LNCAP (cell line): Measurements from ENCODE around the gene ARL8B.

Source experiments
- TF ChIP-seq, protein P1 (sequence below): fragments of 450-650 bp; IDR thresholded peaks from 2 replicates; pipeline ENCODE4 v1.5.1; 2017; ENCODE audit warnings: mild to moderate bottlenecking

Gene ARL8B

DNA sequence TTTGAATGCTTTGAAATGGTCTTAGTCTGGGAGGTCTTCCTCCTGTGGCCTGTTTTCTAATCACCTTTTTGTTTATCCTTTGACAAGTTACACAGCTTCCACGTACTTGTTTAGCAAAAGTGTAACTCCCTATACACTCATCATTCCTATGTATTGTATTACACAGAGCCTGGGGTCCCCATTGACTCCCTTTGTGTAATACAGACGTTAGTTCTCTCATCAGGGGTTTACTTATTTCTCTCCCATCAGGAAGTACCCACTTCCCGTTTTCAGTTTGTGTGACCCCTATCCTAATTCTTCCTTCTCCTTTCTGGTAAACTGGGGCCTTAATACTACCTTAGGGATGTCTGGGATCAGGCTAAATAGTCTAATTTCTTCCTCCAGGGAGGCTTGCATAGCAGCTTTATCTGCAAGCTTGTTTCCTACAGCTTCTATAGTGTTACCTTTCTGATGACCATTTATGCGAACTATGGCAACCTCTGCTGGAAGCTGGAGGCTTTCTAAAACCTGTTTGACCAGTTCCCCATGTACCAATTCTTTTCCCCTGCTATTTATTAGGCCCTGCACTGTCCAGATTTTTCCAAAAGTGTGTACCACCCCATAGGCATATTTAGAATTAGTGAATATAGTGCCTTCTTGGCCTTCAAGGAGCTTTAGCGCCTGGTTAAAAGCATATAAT is 22.4 kb downstream of the ARL8B start:
- TF ChIP-seq, protein P1, sequence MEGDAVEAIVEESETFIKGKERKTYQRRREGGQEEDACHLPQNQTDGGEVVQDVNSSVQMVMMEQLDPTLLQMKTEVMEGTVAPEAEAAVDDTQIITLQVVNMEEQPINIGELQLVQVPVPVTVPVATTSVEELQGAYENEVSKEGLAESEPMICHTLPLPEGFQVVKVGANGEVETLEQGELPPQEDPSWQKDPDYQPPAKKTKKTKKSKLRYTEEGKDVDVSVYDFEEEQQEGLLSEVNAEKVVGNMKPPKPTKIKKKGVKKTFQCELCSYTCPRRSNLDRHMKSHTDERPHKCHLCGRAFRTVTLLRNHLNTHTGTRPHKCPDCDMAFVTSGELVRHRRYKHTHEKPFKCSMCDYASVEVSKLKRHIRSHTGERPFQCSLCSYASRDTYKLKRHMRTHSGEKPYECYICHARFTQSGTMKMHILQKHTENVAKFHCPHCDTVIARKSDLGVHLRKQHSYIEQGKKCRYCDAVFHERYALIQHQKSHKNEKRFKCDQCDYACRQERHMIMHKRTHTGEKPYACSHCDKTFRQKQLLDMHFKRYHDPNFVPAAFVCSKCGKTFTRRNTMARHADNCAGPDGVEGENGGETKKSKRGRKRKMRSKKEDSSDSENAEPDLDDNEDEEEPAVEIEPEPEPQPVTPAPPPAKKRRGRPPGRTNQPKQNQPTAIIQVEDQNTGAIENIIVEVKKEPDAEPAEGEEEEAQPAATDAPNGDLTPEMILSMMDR = no peak

DNA sequence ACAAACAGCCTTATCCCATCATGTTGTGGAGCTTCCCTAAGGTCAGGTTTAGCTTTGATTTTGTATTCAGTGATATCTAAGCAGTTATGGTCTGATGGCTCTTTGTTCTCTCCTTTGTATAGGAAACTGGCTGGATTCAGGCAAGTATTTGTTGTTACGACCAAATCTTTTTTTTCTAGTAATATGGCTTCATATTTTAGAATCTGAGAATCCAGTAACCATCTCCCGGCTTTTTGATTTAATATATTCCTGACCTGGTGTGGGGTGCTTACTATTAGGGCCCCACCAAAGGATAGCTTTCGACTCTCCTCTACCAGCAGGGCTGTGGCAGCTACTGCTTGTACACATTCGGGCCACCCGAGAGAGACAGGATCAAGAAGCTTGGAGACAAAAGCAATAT is 23.0 kb downstream of the ARL8B start:
- TF ChIP-seq, protein P1 = no peak

DNA sequence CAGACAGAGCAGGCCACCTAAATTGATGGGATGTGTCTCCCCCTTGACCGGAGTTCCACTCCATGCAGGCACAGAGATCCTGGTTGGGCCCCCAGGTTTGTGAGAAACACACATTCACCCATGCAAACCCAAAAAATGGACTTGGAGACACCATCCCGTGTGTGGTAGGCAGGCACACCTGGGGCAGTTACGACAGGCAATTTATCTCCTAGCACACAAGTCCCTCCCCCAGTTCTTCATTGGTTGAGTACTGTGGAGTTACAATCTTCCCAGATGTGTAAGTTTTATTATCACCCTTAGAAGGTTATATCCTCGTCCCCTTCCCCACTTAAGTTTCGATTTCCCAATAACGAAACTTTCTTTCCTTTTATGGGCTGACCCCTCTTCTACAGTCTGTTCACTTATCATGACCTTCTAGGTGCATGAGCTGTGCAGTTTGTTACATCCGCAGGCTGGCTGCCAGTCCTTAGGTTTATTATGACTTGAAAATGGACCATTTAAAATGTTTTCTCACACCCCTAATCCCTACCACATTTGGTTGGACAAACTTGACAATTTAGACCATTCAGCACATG is 27.3 kb downstream of the ARL8B start:
- TF ChIP-seq, protein P1 = no peak

DNA sequence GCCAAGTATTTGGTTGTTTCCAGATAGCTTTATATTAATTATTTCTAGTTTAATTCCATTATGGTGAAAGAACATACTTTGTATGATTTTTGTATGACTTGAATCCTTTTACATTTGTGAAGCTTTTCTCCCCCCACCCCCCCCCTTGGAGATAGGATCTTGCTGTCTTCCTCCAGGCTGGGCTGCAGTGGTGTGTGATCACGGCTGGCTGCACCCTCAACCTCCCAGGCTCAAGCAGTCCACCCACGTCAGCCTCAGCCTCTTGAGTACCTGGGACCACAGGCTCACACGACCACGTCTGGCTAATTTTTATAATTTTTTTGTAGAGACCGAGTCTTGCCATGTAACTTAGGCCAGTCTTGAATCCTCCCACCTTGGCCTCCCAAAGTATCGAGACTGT is 29.5 kb downstream of the ARL8B start:
- TF ChIP-seq, protein P1 = no peak

DNA sequence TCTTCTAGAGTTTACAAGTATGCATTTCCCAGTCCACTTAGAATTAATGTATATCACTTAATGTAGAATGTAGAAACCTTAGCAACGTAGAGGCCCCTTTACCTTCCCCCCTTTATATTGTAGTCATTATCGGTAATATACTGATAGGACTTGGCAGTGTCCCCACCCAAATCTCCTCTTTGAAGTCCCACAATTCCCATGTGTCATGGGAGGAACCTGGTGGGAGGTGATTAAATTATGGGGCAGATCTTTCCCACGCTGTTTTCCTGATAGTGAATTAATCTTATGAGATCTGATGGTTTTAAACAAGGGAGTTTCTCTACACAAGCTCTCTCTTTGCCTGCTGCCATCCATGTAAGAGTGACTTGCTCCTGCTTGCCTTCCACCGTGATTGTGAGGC is 31.0 kb downstream of the ARL8B start:
- TF ChIP-seq, protein P1 = no peak

DNA sequence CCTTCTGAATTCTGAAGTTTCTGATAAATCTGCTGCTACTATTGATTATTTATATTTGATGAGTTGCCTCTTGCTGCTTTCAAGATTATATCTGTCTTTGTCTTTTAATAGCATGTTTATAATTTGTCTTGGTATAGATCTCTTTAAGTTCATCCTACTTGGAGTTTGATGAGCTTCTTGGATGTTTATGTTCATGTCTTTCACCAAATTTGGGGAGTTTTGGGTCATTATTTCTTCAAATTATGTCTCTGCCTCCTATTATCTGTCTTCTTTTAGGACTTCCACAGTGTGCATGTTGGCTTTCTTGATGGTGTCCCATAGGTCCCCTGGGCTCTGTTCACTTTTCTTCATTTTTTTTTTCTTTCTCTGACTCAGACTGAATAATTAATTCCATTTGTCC is 33.1 kb downstream of the ARL8B start:
- TF ChIP-seq, protein P1 = no peak

DNA sequence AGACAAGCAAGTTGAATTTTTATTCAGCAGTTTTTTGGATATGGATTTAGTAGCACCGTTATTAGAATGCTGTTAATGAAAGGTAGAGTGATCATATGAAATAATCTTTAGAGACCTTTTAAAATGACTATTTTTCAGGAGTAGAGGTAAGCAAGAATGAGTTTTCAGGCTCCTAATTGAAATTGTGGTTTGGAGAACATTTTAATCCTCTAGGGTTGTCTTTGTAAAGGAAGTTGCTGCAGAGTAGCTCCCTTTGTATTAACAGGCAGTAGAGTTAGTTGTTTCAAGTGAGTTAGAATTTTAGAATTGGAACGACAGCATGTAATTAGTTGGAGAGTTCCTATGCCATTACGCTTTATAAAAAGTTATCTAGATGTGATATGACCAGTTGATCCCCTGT is 38.2 kb downstream of the ARL8B start:
- TF ChIP-seq, protein P1 = no peak
